Endothelial cell (in vitro differentiated cells): ENCODE measurements around the gene CBR4. TPM values are rescaled to one million over a fixed set of nuclear protein-coding genes. Genes with fewer than 3 reads are reported as not detected.

ENCODE experiments used
- DNase-seq: peaks from one replicate; pipeline ENCODE4 v3.0.0; 2021; ENCODE audit warnings: low spot score
- H3K27ac Mint-ChIP-seq: one replicate; pipeline ENCODE4 v1.8.0; 2021; ENCODE audit warnings: mixed read lengths, inconsistent platforms; ENCODE audit not compliant: unreplicated experiment
- H3K27me3 Mint-ChIP-seq: one replicate; pipeline ENCODE4 v1.8.0; 2021; ENCODE audit warnings: mild to moderate bottlenecking, moderate library complexity, mixed read lengths, inconsistent platforms; ENCODE audit not compliant: unreplicated experiment
- H3K36me3 Mint-ChIP-seq: one replicate; pipeline ENCODE4 v1.8.0; 2021; ENCODE audit warnings: mild to moderate bottlenecking, low read depth, mixed read lengths, inconsistent platforms; ENCODE audit not compliant: unreplicated experiment
- H3K4me1 Mint-ChIP-seq: one replicate; pipeline ENCODE4 v1.8.0; 2021; ENCODE audit warnings: mild to moderate bottlenecking, mixed read lengths, inconsistent platforms; ENCODE audit not compliant: unreplicated experiment
- H3K4me3 Mint-ChIP-seq: one replicate; pipeline ENCODE4 v1.8.0; 2021; ENCODE audit warnings: mild to moderate bottlenecking, mixed read lengths, inconsistent platforms; ENCODE audit not compliant: unreplicated experiment
- H3K9me3 Mint-ChIP-seq: one replicate; pipeline ENCODE4 v1.8.0; 2021; ENCODE audit warnings: mixed read lengths, inconsistent platforms; ENCODE audit not compliant: unreplicated experiment
- total RNA-seq: library from RNA; stranded (reverse); fragmentation: NEBNext Ultra II Directional; extraction: Animal tissue kit (Norgen Biotek cat#: 25700); gene quantifications from one replicate; pipeline ENCODE4 v1.2.1, GENCODE V29; 2021; ENCODE audit not compliant: unreplicated experiment
- TF ChIP-seq, protein P1 (sequence below): fragments of 200-600 bp; sonication (generic); IDR thresholded peaks from one replicate; pipeline ENCODE4 v1.5.0; 2021; ENCODE audit warnings: antibody characterized with exemption; ENCODE audit not compliant: unreplicated experiment

Gene CBR4
- total RNA-seq, 1 donor from 2014 or later, result 21.4 TPM

DNA sequence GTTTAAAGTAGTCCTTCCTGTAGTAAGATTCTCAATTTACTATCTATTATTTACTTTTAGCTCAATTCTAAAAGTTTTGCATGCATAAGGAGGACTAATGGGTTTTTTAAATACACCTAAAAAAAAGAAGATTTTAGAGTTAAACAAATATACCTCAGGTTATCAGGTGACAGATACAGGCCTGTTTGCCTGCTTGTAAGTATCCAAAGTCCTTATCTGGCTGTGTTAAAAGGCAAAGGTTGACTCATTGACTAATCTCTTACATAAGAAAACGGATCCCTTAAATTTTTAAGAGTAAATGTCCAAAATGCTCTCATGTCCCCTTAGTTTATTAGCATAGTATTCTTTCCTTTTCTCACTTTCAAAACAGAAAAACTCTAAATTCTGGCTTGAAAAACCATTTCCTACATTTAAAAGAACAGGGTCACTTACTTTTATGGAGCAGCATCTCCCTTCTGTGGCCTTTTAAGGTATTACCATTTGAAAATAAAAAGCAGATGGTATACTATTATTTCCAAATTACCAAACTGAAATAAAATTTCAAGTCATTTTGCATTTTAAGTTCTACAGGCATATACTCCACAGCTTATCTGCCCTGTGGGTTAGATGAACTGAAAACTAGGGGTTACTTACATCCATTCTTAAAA lies 4.5 kb downstream of the CBR4 start:
- Mint-ChIP-seq H3K4me3 (no peak overlapping the region), H3K9me3 (no peaks in the 10 kb centered on the region), H3K27ac (no peak overlapping the region), H3K27me3 (peaks cover 1% of the 10 kb centered on the region), H3K4me1 (peaks cover 12% of the 10 kb centered on the region), H3K36me3 (peaks cover 17% of the 10 kb centered on the region)
- DNase-seq, result no peak
- TF ChIP-seq, protein P1, sequence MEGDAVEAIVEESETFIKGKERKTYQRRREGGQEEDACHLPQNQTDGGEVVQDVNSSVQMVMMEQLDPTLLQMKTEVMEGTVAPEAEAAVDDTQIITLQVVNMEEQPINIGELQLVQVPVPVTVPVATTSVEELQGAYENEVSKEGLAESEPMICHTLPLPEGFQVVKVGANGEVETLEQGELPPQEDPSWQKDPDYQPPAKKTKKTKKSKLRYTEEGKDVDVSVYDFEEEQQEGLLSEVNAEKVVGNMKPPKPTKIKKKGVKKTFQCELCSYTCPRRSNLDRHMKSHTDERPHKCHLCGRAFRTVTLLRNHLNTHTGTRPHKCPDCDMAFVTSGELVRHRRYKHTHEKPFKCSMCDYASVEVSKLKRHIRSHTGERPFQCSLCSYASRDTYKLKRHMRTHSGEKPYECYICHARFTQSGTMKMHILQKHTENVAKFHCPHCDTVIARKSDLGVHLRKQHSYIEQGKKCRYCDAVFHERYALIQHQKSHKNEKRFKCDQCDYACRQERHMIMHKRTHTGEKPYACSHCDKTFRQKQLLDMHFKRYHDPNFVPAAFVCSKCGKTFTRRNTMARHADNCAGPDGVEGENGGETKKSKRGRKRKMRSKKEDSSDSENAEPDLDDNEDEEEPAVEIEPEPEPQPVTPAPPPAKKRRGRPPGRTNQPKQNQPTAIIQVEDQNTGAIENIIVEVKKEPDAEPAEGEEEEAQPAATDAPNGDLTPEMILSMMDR, result peak; percentile 23

DNA sequence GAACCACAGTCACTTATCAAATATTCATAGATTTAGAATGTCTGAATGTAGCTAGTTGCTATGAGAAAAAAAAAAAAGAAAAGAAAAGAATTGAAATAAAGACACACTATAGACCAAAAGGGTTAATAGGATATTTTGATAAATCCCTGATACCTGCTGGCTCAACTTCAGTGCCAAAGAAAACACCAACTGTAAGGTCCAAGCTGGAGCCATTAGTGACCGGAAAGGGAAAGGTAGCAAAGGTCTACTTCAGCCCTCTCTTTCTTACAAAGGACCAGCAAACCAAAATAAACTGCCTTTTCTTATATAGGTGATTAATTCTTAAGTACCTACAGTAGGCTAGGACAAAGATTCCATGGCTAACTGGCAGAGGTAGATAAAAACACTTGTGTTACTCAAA lies 9.7 kb downstream of the CBR4 start:
- Mint-ChIP-seq H3K4me1 (no peaks in the 10 kb centered on the region), H3K36me3 (peaks cover 17% of the 10 kb centered on the region), H3K27ac (no peak overlapping the region), H3K4me3 (no peak overlapping the region), H3K9me3 (no peaks in the 10 kb centered on the region), H3K27me3 (no peaks in the 10 kb centered on the region)
- DNase-seq, result no peak
- TF ChIP-seq, protein P1, result no peak

DNA sequence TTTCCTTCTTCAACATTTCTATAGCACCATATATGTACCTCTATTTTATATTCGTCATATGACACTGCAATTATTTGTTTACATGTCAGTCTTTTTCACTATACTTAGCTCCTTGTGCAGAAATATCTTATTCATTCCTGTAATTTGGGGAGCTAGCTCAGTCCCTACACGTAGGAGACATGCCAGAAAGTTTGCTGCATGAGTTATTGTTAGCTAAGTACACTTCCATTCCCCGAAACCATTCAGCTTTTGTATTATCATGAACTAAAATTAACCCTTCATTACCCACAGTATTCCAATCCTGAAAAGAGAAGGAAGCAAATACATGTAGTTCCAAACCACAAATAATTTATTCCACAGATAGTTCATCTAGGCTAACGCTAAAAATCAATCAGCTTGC lies 10.2 kb downstream of the CBR4 start:
- no peak overlapping the region for H3K4me3 Mint-ChIP-seq
- no peaks in the 10 kb centered on the region for H3K27me3 Mint-ChIP-seq
- H3K4me1 Mint-ChIP-seq, result no peaks in the 10 kb centered on the region
- no peaks in the 10 kb centered on the region for H3K9me3 Mint-ChIP-seq
- DNase-seq, result no peak
- TF ChIP-seq, protein P1, result no peak
- H3K36me3 Mint-ChIP-seq, result peaks cover 17% of the 10 kb centered on the region
- no peak overlapping the region for H3K27ac Mint-ChIP-seq

DNA sequence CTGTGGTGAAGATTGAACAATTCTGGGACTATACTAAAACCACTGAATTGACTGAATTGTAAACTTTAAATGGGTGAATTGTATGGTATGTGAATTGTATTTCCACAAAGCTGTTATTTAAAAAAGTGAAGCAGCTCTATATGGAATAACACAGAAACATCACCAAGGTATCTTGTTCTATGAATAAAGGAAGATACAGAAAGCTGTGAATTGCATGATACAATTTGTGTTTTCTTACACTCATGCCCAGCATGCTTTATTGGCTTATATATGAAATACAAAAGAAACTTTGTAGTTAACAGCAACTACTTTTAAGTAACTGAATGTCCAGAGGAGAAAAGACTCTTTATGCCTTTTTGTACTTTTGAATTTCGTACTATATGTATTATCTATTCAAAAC lies 11.5 kb downstream of the CBR4 start:
- no peaks in the 10 kb centered on the region for H3K27me3 Mint-ChIP-seq
- no peak for DNase-seq
- no peaks in the 10 kb centered on the region for H3K4me1 Mint-ChIP-seq
- H3K36me3 Mint-ChIP-seq, result peaks cover 13% of the 10 kb centered on the region
- TF ChIP-seq, protein P1, result no peak
- H3K9me3 Mint-ChIP-seq, result no peaks in the 10 kb centered on the region
- no peak overlapping the region for H3K27ac Mint-ChIP-seq
- no peak overlapping the region for H3K4me3 Mint-ChIP-seq

DNA sequence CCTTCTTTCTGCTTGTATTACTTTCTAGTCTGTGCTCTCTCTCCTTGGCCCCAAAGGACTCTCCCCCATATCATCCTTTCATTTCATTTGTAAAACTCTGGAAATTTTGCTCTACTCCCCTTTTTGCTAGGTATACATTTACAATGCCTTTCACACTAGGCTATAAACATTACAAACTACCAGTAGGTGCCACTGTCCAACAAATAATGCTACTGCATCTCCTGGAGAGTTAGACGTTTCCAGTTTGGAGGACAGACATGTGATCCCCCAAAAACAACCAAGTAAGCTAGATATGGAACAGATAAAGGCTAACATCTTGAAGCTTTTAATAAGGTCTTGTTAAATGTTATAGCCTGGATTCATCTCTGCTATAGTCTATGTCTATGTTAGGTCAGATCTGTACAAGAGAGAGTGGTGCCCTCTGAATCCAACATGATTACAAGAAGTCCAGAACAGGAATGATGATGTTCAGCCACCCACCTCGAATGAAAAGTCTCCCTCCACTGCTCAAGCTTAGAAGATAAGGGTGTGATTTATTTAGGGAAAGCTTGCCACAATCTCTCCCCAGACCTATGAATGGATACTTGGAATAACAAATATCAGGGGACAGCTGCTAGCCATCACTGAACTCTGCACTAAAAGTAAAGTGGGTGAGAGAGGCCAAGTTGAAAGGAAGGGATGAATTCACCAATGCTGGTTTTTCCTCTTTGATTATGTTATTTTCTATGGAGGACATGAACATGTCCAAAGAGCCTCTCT lies 14.3 kb downstream of the CBR4 start:
- no peak for DNase-seq
- no peaks in the 10 kb centered on the region for H3K27me3 Mint-ChIP-seq
- H3K4me3 Mint-ChIP-seq, result no peak overlapping the region
- H3K9me3 Mint-ChIP-seq, result no peaks in the 10 kb centered on the region
- no peaks in the 10 kb centered on the region for H3K4me1 Mint-ChIP-seq
- TF ChIP-seq, protein P1, result no peak
- no peak overlapping the region for H3K27ac Mint-ChIP-seq
- no peaks in the 10 kb centered on the region for H3K36me3 Mint-ChIP-seq
